NCI-H226 (cell line): Measurements from ENCODE around the gene BEST1.
"Not testable (repeated sequence)": the region's sequence is repeated elsewhere in the genome, so short reads cannot be mapped to it uniquely, and the experiment has no call there.

Source experiments
- DNase-seq: peaks from one replicate; pipeline ENCODE4 v3.0.0-alpha.2; 2015

The BEST1 gene

GRCh38 chr11:61964666-61965271 is 14.6 kb downstream of the BEST1 start:
- not testable (repeated sequence) for DNase-seq

- peak; percentile 65 for DNase-seq
Measured at GRCh38 chr11:61966734-61967115, 16.6 kb downstream of the BEST1 start.

DNA sequence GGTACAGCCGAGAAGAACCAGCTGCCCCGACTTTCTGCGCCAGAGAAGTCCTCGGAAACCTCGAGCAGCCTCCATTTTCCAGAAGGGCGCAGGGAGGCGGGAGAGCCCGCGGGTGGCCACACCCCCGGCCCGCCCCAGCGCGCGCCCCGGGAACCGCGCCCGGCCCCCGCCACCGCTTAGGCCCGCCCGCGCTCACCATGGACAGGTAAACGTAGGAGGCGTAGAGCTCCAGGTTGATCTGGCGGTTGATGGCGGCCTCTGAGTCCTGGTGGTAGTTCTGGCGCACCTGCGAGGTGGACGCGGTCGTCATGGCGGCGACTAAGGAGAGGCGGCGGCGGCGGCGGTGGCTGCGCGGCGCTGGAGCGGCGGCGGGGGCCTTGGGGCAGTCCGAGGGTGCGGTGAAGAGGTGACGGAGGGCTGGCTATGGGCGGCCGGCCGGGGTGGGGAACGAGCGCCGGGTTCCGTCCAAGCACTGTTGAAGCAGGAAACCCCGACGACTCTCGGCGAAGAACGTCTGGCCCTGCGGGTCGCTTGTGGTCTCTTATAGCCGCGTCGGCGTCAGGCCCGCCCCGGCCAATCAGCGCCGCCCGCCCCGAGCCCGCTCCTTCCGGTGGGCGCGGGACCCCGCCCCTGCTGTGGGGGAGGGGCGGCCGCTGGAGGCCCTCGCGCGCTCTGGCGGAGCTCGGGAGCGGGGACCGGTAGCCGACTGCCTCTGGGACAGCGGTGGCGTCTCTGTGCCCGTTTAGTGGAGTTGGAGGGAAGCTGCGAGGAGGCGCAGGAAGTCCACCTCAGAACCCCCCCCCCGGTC is 17.2 kb downstream of the BEST1 start, which contains the start of gene FTH1:
Gene FTH1, minus strand, starts transcription at position 519 of the 808 bp plus-strand sequence. Its CDS starts 209 bp downstream, at position 310.
- DNase-seq = peak; percentile 75

DNA sequence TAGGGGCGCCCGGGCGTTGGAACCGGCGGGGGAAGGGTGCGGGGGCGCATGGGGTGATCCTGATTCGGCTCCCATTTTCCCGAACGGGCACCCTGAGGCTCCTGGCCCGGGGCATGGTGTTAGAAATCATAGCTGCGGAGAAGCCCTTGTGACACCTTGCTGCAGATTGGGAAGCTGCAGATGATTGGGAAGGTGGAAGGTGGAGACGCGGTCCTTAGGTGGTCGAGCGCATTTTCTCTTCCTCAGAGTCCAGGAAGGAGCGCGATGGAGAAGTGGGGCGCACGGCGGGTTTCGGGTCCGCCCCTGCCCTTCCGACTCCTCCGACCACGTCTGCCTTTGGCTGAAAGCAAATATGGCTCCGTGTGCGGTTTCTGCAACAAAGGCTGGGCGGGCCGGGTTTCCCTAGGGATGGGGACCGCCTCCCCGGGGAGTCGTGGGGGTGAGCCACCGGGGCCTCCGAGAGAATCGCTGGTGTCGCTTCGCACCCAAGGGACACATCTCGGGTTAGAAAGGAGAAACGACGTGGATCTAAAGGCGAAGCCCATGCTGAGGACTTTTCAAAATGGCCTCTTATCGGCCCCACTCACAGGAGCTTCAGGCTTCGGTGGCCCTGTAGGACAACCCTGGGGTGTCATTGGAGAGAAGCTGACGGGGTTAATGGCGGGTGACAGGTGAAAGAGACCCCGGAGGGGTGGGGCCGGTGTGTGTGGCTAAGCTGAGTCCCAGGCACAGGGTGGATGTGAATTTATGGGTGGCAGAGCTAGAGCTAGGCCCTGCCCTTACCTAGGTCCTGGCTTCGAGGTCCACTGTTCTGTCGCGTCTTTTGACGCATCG is 18.0 kb downstream of the BEST1 start:
- no peak for DNase-seq

DNA sequence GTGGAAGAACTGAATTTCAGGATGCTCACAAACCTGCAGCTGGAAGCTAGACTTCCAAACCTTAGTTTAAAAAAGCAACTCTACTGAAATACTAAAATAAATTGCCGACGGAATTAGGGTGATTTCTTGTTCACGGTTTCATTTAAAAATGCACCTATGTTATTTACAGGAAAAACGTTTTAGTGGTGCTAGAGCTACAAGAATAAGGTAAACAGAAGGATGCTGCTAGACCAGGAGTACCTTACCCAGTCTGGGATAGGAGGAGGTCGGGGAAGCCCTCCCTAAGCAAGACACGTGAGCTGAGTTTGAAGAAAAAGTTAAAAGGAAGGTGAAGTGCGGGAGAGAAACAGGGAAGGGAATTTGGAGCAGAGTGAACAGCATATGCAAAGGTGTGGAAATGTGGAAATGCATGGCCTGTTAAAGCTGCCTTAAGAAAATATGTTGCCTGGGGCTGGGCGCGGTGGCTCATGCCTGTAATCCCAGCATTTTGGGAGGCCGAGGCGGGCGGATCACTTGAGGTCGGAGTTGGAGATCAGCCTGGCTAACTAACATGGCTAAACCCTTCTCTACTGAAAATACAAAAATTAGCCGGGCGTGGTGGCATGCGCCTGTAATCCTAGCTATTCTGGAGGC is 18.7 kb downstream of the BEST1 start:
- no peak for DNase-seq

DNA sequence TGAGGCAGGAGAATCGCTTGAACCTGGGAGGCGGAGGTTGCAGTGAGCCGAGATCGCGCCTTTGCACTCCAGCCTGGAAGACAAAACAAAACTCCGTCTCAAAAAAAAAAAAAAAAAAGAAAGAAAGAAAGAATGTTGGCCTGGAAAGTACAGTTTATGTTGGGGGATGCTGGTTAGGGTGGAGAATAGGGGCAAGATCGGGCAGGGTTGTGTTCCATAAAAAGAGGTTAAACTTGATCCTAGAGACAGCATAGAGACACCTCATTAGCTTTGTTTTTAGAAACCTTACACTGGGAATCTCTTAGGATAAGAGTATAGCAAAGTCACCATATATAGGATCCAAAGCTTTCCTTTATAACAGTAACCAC is 19.2 kb downstream of the BEST1 start:
- DNase-seq = no peak

GRCh38 chr11:61969838-61970662 is 19.9 kb downstream of the BEST1 start:
- DNase-seq = peak; percentile 58

GRCh38 chr11:61971248-61972111 is 21.3 kb downstream of the BEST1 start:
- DNase-seq = peak; percentile 97

DNA sequence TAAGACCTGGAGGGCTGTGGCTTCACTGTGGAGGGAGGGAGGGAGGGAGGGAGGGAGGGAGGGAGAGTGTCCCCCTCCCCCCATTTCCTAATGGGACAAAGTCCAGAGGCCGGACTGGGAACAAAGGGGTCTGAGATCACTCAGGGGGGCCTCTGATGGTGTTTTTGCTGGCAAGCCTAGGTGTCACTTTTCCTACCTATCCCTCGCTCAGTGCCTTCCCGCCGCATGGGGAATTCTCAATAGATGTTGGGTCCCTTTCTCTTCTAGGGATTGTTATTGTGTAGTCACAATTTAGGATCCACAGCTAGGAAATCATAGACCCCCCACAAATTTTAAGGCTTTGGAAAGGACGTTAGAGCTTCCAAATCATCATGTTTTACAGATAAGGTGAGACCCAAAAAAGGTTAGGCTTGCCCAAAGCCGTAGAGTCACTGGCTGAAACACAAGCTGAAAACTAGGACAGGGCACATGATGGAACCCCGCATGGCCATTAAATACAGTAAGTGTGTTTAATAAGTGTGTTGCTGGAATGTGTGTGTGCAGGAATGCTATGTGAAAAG is 22.0 kb downstream of the BEST1 start:
- DNase-seq = no peak

- DNase-seq = peak; percentile 75
Measured at GRCh38 chr11:61972672-61973475, 22.7 kb downstream of the BEST1 start.

GRCh38 chr11:61973476-61974162 is 23.5 kb downstream of the BEST1 start:
- no peak for DNase-seq

GRCh38 chr11:61974766-61975631 is 24.8 kb downstream of the BEST1 start:
- DNase-seq = no peak

DNA sequence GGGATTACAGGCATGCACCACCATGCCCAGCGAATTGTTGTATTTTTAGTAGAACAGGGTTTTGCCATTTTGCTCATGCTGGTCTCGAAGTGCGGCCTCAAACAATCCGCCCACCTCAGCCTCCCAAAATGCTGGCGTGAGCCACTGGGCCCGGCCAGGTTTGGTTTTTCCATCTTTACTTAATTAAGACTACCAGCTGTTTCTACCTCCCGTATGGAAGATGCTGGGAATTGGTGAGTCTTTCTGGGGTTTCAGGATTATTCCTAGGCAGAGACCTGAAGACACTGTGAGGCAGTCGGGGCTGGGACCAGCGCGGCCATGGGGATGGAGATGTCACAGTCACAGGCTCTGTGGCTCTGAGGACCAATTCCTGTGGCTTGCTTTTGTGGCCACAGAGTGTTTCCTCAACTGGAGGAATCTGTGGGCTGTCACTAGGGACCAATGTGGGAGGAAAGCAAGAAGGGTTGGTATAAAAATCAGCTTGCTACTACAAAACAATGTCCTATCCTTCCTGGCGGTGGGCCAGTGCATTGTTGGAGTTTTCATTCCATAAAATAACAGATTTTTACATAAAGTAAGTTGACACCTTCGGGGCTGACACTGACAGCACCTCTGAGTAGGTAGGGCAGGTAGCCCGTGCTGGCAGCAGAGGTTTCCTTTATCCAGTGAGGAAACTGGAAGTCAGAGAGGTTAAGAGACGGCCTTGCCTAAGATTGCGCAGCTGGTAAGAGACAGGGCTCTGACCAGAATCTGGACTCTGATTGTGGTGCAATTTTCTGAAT is 25.7 kb downstream of the BEST1 start:
- no peak for DNase-seq

DNA sequence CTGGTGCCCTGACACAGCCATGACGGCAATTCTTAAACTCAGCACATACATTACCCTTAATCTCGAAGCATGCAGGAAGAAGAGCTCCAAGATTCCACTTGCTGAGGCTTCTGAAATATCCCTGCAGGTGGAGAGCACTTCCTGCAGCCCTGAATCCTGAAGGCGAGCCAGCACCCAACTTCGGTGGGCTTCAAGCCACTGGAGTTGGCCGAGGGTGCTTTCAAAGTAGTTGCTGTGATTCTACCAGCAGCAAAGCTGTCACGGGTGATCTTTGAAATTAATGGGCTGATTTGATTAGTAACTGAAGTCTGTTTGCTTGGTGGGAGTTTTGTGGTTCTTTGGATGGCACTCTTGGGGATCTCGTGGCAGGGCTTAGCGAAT is 26.3 kb downstream of the BEST1 start:
- DNase-seq = no peak

DNA sequence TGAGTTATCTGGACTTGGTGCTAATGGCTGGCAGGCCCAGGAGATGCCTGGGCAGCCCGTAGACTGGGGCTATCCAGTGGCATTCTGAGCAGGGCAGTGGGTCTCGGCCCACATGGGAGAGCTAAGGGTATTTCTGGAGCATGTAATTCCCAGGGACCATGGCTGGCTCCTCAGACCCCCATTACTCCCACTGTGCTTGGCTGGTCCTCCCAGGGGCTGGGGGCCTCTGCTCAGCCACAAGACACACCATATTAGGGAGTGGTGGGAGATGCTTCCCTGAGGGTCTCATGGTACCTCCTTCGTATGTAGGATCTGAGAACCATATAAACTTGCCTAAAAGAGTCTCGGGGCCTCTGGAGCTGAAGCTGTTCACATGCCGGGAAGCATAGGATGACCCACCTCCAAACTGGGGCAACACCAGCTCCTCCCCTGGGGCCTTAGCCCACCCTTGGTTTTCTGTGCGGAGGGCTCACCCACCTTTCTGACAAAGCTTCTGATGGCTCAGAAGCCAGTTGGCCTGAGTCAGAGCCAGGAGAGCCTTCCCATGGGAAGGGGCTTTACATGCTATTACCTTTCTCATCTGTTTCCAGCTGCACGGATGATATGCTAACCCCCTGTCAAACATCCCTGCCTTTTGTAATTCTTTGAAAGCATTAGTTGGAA is 26.8 kb downstream of the BEST1 start:
- DNase-seq = no peak

DNA sequence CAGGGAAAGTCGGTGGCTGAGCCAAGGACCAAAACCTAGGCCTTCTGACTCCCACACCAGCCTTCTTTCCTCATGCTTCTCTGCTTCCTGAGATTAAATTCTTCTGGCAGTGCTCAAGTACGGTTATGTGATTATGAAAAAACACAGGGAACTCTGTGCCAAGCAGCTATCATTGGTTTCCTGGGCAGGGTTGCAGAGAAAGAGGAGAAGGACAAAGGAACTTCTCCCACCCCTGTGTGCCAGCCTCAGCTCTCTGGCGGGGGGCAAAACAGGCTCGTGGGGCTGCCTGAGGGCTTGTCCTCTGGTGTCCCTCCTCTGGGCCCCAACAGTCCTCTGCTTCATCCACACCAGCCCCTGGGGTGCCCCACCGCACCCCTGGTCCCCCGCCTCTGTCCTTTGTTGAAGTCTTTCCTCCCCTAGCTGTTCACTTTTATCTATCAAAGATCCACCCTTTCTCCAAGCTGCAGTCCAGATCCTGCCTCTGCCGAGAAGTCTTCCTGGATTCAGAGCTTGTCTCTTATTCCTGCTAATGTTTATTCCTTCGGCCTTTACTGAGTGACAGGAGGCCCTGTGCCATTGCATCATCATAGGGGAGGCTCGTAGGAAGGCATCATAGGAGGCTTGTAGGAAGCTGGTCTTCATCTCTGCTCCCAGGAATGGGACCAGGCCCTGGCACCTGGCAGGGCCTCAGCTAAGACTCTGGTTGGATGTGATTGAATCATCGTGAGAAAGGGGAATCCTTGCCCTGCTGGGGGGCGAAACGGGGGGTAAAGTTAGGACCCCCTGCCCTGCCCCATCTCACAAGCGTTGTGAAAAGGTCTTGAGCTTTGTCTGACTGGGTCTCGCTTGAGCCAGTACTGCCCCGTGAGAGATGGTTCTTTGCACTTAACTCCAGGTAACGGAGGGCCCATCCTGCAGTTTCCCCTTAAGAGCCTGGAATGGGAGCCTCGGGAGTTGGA is 28.8 kb downstream of the BEST1 start:
- DNase-seq = peak; percentile 86
